Inflammatory macrophage treated with lipopolysaccharide for 4 hours (primary cell): Measurements from ENCODE around the gene UTF1.
"Not testable (repeated sequence)": the region's sequence is repeated elsewhere in the genome, so short reads cannot be mapped to it uniquely, and the experiment has no call there.

Experiments used
- DNase-seq: peaks from one replicate; pipeline ENCODE4 v3.0.0-alpha.2; 2020

Gene UTF1

DNA sequence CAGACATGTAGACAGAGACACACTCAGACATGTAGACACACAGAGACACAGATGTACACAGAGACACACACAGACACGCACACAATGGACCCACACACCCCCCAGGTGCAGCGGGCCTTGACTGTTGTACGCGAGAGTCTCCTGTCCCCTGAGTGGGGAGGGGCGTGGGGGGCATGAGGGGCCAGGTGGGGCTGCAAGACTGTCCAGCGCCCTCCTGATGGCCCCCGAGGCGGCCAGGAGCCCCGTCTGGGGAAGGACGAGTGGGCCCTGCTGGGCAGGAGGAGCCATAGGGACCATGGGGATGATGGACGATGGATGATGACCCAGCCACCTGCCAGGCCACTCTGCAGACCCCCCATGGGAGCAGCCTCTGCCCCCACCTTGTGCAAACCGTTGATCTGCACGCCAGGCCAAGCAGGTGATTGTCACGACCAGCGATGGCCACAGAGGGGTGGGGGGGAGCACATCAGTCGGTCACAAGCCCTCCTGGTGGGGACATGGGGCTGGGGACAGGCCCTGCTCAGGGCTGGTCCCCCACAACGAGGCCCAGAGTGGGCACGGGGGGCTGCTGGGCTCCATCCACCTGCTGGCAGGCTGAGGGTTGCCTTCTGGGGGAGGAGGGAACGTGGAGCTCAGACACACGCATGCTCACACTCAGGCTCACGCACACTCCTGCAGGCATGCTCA lies 19.2 kb downstream of the UTF1 start:
- DNase-seq = no peak

DNA sequence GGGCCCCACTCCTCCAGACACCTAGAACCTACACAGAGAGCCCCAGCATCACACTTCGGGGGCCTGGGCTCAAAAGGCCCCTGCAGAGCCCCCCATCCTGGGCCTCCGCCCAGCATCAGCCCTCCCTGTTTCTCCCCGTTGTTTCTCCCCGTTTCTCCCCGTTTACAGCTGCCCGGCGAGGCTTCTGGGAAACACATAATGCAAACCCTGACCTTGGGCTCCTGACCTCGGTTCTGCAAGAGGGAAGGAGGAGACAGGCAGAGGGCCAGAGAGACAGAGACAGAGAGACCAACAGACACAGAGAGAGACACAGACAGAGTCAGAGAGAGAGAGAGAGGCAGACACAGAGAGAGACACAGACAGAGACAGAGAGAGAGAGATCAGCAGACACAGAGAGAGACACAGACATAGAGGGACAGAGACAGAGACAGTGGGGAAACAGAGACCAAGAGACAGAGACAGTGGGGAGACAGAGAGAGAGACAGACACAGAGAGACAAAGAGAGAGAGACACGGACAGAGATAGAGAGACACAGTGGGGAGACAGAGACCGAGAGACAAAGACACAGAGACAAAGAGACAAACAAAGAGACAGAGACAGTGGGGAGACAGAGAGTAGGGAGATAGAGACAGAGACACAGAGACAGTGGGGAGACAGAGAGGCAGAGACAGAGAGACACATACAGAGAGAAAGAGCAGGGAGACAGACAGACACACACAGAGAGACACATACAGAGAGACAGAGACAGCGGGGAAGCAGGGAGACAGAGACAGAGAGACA lies 20.1 kb downstream of the UTF1 start:
- DNase-seq = no peak

- DNase-seq = no peak
Observed at GRCh38 chr10:133251388-133252222, 21.6 kb downstream of the UTF1 start.

- no peak for DNase-seq
Observed at GRCh38 chr10:133252223-133252552, 22.2 kb downstream of the UTF1 start.

- peak; percentile 74 for DNase-seq
Observed at GRCh38 chr10:133253361-133253955, 23.4 kb downstream of the UTF1 start.

GRCh38 chr10:133254421-133255120 lies 24.6 kb downstream of the UTF1 start:
- no peak for DNase-seq

DNA sequence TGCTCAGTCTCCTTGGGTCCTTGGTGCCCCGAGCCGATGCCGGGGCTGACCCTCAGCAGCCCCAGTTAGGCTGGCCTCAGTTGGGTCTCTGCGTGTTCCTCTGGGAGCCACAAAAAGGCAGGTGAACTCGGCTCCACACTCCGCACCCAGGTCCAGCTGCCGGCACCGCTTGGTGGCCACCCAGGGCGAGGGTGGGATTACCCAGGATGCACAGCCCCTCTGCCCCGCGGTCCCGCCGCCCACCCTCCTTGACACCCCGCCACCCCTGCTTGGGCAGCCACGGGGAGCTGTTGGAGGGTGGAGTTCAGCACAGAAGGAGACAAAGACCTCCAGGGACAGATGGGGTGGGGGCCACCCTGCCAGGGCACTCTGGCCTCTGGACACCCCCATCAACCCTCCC lies 25.3 kb downstream of the UTF1 start:
- DNase-seq = no peak

- DNase-seq = peak; percentile 63
Observed at GRCh38 chr10:133257489-133258065, 27.6 kb downstream of the UTF1 start.

DNA sequence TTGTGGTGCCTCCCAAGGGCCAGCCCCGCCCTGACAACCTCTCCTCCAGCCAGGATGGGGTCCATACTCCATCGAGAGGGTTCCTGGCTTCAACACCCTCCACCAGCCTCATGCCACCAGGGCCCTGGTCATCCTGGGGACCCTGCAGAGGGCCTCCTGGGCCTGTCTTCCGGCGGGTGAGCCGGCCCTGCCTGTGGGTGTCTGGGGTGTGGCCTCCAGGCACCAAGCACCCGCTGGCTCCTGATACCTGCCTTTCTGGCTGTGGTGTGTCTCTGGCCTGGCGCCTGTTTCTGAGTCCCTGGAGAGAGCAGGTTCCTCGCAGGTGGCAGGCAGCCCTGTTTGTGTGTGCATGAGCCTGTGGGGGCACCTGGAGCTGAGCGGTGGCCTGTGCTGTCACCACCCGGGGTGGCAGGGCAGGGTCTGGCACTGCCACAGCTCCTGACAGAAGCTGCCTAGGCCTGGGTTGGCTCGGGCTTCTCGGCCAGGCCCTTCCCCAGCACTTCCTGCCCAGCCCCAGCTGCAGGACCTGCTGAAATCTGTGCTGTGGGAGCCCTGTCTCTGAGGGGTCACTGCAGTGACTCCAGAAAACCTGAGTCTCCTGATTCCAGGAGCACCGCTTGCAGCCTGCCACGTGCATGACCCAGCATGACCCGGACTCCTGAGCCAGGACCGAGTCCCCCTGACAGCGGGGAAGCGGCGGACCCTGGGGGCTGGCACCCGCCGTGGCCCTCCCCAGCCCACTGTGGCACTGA lies 28.2 kb downstream of the UTF1 start:
- peak; percentile 16 for DNase-seq

- peak; percentile 99 for DNase-seq
Observed at GRCh38 chr10:133258818-133259601, 29.0 kb downstream of the UTF1 start.

DNA sequence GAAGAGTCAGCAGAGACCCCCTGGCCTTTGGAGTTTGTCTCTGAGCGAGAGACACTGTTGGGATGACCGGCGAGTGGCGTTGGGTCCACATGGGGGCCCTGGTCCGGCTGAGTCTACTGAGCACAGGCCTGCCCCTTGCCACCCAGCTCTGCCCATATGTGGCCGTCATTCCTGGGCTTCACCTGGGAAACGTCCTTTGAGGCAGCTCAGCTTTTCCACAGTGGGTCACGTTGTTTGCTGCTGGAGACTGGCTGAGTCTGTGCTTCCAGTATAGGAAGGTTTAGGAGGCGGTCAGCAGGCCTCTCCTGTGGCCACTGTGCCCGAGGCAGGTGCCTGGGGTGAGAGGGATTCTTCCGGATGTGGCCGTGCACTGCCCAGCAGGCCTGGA lies 29.6 kb downstream of the UTF1 start:
- no peak for DNase-seq

DNA sequence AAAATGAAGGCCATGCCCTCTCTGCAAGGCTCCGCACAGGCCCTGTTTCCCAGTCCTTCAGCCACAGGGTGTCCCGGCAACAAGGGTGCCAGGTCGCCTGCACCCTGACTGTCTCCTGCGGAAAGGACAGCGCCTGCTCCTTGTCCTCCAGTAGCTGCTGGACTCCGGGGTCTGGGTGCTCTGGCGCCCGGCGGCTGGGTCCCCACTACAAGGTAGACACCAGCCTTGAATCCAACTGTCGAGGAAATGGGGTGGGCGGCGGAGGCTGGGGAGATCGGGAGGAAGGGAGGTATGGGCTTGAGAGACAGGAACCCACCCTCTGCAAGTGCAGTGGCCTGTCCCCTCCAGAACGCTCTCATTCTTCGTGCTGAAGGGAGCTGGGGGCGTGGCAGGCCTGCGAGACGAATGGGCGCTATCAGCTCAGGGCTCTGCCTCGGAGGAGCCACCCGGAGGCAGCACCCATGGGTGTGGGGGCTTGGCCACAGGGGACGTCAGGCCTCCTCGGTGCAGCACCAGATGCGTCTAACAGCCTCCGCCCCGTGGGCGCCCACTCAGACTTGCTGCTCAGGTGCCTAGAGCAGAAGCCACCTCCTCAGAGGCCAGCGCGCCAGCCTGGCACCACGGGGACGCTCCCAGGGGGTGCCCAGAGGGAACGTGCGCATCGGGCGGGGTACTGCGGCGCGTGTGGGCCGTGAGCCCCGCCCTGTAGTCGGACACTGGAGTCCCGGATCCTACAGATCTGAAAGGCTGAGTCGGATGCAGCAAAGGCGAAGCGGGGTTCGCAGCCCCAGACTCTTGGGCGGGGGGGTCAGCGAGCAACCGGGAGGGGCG lies 31.1 kb downstream of the UTF1 start:
- DNase-seq = peak; percentile 69

DNA sequence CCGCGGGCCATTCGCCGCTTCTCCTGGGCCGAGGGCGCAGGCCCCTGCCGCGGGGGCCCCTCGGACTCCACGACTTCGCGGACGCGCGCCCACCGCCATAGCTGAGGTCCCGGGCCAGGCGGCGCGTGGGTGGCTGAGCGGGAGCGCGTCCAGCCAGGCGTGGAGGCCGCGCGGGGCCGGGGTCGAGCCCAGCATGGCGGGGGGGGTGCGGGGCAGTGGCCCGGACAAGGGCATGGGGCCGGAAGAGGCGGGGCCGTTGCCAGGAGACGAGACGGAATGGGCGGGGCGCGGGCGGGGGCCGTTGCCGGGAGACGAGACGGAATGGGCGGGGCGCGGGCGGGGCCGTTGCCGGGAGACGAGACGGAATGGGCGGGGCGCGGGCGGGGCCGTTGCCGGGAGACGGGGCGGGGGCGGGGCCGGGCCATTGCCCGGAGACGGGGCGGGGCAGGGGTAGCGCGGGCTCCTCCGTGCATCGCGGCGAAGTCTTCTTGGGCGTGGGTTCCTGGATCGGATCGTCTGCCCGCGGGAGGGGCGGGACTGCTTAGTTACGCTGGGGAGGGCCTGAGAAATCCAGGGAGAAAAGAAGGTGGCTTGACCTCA lies 31.8 kb downstream of the UTF1 start:
- DNase-seq = peak; percentile 75

DNA sequence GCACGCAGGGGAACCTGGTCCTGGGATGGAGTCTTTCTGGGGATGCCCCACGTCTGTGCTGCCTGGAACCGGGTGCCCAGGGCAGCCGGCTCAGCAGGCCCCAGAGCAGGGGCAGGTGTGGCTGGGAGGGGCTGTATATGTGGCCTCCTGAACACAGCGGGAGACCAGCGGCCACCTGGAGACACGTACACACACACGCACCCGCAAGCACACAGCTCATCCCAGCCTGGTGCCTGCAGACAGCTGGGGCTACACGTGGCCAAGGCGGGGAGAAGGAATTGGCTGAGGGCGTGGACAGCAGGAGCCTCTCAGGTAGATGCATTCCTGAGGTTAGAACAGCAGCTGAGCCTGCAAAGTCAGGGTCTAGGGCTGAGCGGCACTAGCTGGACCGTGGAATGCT lies 32.7 kb downstream of the UTF1 start:
- DNase-seq = no peak

- DNase-seq = no peak
Observed at GRCh38 chr10:133263674-133264073, 33.7 kb downstream of the UTF1 start.

GRCh38 chr10:133264461-133264860 lies 34.4 kb downstream of the UTF1 start:
- DNase-seq = peak; percentile 57

DNA sequence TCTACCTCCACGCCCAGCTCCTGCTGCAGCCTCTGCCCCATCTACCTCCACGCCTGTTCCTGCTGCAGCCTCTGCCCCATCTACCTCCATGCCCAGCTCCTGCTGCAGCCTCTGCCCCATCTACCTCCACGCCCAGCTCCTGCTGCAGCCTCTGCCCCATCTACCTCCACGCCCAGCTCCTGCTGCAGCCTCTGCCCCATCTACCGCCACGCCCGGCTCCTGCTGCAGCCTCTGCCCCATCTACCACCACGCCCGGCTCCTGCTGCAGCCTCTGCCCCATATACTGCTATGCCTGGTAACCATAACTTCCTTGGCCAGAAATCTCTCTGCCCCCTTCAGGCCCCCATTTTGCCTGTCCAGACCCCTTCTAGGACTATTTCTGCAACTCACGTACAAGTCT lies 35.0 kb downstream of the UTF1 start:
- not testable (repeated sequence) for DNase-seq

DNA sequence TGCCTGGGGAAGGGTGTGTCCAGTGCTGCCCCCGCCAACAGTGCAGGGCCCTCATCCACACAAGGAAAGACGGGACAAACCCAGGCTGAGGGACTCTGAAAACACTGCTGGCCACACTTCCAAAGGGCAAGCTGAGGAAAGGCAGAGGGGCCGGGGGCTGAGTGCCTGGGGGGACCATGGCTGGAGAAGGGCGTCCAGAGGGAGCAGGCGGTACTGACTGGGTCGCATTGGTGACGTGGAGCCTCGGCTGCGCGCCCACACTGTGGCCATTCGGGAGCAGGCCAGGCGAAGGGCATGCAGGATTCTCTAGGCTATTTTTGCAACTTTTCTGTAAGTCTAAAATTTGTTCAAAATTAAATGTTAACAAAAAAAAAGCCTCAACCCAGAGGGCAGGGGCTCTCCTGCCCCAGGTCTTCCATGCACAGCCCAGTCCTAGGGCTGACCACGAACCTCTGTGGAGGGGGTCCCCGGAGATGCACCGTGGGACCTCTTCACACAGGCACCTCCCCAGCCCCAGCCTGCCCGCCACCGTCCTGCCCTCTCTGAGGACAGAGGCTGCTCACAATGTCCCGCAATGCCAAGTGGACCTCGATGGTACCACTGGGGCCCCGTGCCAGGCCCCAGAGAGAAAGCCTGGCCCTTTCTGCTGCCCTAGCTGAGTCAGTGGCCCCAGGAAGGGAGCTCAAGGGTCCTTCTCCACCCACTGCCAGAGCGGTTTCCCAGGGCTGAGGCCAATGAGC lies 36.2 kb downstream of the UTF1 start:
- DNase-seq = no peak

DNA sequence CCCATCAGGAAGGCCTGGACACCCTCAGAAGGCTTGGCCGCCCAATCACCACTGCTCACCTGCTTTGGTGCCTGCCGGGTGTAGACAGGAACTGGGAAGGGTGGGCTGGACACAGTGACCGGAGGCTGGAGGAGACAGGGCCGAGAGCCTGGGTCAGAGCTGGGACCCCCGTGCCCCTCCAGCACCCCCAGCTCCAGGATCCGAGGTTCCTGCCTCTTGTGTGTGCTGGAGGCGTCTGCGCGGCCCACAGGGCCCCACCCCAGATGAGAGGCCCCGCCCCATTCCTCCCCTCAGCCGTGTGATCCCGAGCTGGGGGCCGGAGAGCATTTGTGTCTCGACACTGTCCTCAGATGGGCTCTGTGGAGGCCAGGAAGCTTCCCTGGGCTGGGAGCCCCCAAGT lies 37.3 kb downstream of the UTF1 start:
- DNase-seq = no peak
